SK-N-SH treated with all-trans-retinoic acid at 6 μM for 48 hours (cell line): ENCODE results near the gene SLC26A1.
"Not testable (repeated sequence)": the region's sequence is repeated elsewhere in the genome, so short reads cannot be mapped to it uniquely, and the experiment has no call there.

Experiments used
- ATAC-seq: fragments of 200-7000 bp; cut with Tn5 transposase; 3 replicates; pipeline ENCODE4 v1.9.1; 2020; ENCODE audit warnings: mild to moderate bottlenecking, moderate library complexity
- CREB5 ChIP-seq: fragments of 250-450 bp; sonication (Bioruptor Pico); IDR thresholded peaks from 2 replicates; pipeline ENCODE4 v1.5.1; 2020; ENCODE audit warnings: low read depth, mild to moderate bottlenecking, moderate library complexity

The SLC26A1 gene

GRCh38 chr4:945274-946102 is 47.7 kb downstream of the SLC26A1 start:
- TF ChIP-seq CREB5 (CRISPR knock-in tag), result no peak
- TF ChIP-seq, all 23 proteins: peak for 0
- ATAC-seq, result no peak

GRCh38 chr4:939508-939907 is 53.7 kb downstream of the SLC26A1 start:
- ATAC-seq, result not testable (repeated sequence)
